ACC112 (cell line): ENCODE data around the gene SLC12A7.

Experiments
- H2AFZ ChIP-seq: fragments of 200-600 bp; sonication (generic); one replicate; pipeline ENCODE4 v1.6.0; 2017; ENCODE audit warnings: antibody characterized with exemption, low read length; ENCODE audit not compliant: unreplicated experiment
- H3K27ac ChIP-seq: fragments of 200-600 bp; sonication (generic); 2 replicates; pipeline ENCODE4 v1.5.1; 2014; ENCODE audit warnings: low read depth, mild to moderate bottlenecking, antibody characterized with exemption, low read length, moderate library complexity
- H3K27me3 ChIP-seq: fragments of 200-600 bp; sonication (generic); 2 replicates; pipeline ENCODE4 v1.6.1; 2014; ENCODE audit warnings: mild to moderate bottlenecking, antibody characterized with exemption, low read length, moderate library complexity, mixed read lengths; ENCODE audit not compliant: insufficient read depth
- H3K36me3 ChIP-seq: fragments of 200-600 bp; sonication (generic); 2 replicates; pipeline ENCODE4 v1.6.1; 2016; ENCODE audit warnings: mild to moderate bottlenecking, antibody characterized with exemption, low read length, moderate library complexity, mixed read lengths; ENCODE audit not compliant: insufficient read depth
- H3K4me1 ChIP-seq: fragments of 200-600 bp; sonication (generic); one replicate; pipeline ENCODE4 v1.6.1; 2016; ENCODE audit warnings: low read length, mixed read lengths; ENCODE audit not compliant: insufficient read depth, unreplicated experiment, control insufficient read depth
- H3K4me3 ChIP-seq: fragments of 200-600 bp; sonication (generic); 2 replicates; pipeline ENCODE4 v1.5.1; 2014; ENCODE audit warnings: mild to moderate bottlenecking, low read depth, low read length
- H3K79me2 ChIP-seq: fragments of 200-600 bp; sonication (generic); one replicate; pipeline ENCODE4 v1.6.0; 2016; ENCODE audit warnings: low read length; ENCODE audit not compliant: control insufficient read depth, unreplicated experiment, insufficient read depth

Gene SLC12A7

DNA sequence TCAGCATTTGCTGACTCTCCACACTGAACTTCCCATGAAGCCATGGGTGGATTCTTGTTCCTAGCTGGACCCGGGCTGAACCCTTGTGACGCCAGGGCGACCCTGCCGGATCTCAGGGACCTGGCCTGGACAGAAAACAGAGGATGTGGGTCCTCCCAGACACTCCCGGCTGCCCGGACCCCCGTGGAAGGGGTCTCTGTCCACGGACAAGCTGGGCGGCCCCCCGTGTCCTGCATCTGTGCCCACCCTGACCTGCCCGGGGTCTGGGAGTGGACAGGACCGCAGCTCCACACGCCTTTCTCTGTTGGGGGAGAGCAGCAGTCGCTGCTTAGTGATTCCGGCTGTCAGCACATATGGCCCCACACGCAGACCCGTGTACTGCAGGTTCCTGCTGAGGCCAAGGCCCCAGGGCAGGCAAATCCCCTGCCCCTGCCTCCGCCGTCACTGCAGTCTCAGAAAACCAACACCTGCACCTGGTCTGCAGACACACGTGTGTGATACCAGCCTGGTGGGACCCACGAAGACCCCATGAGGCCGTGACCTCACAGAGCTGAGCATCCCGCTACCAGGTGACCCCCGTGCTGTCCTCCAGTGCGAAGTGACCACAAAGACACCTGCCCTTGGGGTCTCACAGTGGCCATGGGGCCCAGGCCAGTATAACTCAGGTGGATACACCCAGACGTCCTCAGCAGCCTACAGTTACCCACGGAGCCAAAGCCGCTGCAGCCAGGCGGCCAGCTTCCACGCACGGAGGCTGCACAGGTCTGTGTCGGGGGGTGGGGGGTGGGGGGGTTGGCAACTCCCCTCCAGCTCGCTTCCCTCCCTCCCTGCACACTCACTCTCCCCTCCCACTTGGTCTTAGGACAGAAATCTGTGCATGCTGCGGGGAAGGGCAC lies 52.6 kb downstream of the SLC12A7 start:
- Histone ChIP-seq H3K4me1 (no peaks in the 10 kb centered on the region), H3K79me2 (no peaks in the 10 kb centered on the region), H3K27ac (no peak overlapping the region), H3K27me3 (no peaks in the 10 kb centered on the region), H3K36me3 (no peaks in the 10 kb centered on the region), H3K4me3 (no peak overlapping the region), H2AFZ (no peak overlapping the region)

DNA sequence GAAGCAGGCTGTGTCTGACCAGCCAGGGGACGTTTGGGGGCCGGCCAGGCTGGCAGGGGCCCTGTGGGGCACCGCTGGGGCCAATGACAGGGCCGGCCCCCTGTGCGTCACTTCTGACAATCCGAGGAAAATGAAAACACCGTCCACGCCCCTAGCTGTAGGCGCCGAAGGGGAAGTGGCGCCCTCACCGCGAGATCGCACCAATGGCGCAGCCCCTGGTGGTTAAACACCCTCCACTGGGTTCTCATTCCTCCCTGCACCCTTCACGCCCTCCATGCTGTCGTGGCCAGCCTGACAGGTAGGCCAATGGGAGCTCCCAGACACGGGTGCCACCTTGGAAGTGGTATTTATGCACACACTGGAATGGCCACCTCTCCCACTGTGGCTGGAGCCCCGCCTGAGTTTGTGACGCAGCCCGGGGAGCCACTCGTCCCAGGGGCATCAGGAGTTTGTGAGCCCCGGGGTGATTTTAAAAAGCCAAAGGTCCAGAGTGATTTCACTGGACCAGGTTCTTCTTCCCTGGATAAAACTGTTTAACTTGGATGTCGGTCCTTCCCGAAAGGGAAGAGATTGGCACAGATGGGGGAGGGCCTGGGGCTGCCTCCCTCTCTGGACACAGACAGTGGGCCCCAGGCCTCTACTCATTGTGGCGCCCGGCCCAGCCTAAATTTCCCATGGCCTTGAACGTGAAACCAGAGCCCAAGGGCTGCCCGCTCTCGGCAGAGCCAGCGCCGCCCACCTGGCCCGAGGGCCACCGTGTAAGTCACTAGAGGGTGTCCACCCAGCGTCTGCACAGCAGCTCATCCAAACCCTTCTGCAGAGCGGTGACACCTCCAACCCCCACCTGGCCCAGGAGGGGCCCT lies 53.5 kb downstream of the SLC12A7 start:
- H3K27me3 ChIP-seq, result no peaks in the 10 kb centered on the region
- no peaks in the 10 kb centered on the region for H3K79me2 ChIP-seq
- H2AFZ ChIP-seq, result no peak overlapping the region
- H3K27ac ChIP-seq, result no peak overlapping the region
- no peaks in the 10 kb centered on the region for H3K36me3 ChIP-seq
- no peaks in the 10 kb centered on the region for H3K4me1 ChIP-seq
- H3K4me3 ChIP-seq, result no peak overlapping the region

DNA sequence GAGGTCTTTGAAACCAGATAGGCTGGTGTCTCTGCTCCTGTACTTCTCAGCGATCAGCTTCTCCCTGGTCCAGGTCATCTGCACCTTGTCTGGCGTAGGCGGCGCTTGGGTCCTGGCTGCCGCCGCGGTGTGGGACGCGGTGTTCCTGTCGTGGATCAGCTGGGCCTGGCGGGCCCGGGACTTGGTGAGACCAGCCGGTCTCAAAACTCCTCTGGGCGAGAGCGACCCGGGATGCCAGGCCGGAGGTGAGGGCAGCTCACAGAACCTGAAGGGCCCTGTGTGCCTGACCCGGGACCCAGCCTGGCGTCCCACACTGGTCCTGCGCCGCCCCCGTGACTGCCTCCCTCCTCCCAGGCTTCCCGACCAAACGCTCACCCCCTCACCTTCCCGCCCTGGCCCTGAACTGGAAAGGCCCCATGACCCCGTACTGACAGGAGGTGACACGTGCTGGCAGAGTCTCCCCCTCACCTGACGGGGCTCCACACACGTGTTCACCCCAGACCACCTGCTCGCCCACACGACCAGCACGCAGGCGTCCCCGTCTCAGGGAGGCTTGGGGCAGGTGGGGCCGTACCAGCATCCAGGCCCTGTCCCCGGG lies 54.3 kb downstream of the SLC12A7 start:
- Histone ChIP-seq H3K4me3 (no peak overlapping the region), H3K4me1 (no peaks in the 10 kb centered on the region), H3K27ac (no peak overlapping the region), H3K27me3 (no peaks in the 10 kb centered on the region), H2AFZ (no peak overlapping the region), H3K79me2 (no peaks in the 10 kb centered on the region), H3K36me3 (no peaks in the 10 kb centered on the region)

DNA sequence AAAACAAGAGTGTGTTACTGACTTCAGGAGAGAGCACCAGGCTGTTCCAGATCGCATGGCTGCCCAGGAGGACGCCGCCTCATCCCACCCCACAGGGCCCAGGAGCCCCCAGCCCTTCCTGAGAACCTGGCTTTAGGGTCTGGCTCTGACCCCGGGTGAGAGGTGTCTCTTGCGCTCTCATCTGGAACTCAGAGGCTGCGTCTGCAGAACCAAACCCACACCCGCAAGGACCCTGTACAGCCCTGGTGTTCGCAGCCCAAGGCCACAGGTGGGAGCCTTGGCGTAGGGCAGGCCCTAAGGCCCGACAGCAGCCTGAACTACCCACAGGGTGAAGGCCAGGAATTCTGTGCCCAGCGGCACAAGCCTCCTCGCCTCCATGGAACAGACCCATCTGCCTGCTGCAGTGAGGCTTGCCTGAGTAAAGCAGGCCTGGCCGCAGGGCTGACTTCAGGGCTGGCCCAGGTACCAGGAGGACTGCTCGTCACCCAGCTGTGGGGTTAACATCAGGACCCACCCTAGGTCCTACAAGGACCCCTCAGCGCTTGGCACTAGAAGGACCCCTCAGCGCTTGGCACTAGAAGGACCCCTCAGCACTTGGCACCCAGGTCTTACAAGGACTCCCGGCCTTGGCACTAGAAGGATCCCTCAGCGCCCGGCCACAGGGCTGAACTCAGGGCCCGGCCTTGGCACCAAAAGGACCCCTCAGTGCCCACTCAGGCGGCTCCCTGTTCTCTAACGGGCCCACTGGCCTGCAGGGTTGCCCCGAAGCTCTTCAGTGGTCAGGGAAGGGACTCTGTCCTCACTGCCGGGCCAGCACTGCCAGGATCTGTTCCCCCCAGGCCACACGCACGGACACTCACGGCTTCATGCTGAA lies 55.0 kb downstream of the SLC12A7 start:
- H3K79me2 ChIP-seq, result no peaks in the 10 kb centered on the region
- no peak overlapping the region for H3K27ac ChIP-seq
- H2AFZ ChIP-seq, result no peak overlapping the region
- no peaks in the 10 kb centered on the region for H3K4me1 ChIP-seq
- H3K36me3 ChIP-seq, result no peaks in the 10 kb centered on the region
- no peaks in the 10 kb centered on the region for H3K27me3 ChIP-seq
- no peak overlapping the region for H3K4me3 ChIP-seq

DNA sequence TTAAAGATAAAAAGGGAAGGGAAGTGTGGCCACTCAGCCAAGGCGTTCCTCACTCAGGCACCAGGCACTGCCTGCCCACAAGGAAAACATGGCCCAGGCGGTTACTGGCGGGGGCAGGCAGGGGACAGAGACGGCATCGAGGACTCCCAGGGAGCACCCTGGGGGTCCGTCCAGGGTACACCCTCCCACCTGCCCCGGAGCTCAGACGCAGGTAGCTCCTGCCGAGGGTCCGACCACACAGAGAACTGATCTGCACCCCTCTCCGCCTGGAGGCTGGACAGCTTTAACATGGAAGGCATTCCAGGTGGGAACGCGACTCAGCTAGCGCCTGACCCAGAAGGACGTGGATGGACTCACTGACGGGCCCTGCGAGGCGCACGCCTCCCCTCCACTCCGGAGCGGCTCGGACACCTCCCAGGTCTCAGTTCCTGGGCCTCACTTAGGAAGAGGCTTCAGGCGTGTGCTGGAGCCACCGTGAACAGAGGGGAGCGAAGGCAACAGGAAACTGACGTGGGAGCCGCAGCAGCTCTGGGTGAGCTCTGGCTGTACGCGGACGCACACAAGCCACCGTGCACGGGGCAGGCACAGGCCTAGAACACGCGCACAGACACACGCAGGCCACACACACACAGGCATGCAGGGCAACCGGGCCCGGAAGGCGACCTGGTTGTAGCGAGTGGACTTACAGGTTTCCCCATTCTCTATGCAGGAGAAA lies 55.8 kb downstream of the SLC12A7 start:
- no peaks in the 10 kb centered on the region for H3K36me3 ChIP-seq
- H3K4me3 ChIP-seq, result no peak overlapping the region
- no peaks in the 10 kb centered on the region for H3K27me3 ChIP-seq
- H3K79me2 ChIP-seq, result no peaks in the 10 kb centered on the region
- H3K27ac ChIP-seq, result no peak overlapping the region
- no peak overlapping the region for H2AFZ ChIP-seq
- no peaks in the 10 kb centered on the region for H3K4me1 ChIP-seq

DNA sequence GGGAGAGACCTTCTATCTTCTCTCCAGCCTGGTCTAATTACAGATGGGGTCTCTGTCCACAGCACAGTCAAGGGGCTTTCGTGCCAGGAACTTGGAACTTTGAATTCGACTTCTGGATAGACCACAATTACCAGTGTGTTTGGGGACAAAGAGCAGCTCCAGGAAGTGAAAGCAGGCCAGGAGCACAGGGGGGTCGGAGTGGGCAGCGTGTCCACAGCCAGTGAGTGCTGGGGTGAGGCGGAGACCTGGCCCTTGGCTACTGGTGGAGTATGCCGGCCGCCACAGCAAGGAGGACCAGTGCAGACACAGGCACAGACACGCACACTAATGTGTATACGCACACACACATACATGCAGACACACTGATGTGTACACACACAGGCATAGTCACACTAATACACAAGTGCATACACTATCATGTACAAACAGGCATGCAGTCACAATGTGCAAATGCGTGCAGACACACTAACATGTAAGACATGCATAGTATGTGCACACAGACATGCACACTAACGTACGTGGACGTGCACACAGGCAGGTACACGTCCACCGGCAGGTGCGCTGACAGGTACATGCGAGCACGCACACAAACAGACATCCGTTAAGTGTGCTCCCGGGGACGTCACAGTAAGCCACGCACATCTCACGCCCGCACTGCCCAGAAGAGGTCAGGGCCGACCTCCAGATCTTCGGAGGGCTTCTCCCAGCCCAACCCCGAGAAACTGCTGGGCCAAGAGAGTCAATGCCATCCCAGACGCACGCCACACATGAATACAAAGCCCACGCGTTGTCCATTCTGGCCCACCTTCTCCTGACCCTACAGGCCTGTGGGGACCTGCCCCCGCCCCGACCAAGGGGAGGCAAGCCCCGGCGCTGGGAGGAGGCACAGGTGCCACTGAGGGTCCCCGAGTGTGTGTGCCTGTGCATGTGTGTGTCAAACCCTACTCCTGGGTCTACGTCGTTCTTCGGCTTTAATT lies 56.8 kb downstream of the SLC12A7 start:
- Histone ChIP-seq H3K27ac (no peak overlapping the region), H3K36me3 (no peaks in the 10 kb centered on the region), H3K4me1 (no peaks in the 10 kb centered on the region)

DNA sequence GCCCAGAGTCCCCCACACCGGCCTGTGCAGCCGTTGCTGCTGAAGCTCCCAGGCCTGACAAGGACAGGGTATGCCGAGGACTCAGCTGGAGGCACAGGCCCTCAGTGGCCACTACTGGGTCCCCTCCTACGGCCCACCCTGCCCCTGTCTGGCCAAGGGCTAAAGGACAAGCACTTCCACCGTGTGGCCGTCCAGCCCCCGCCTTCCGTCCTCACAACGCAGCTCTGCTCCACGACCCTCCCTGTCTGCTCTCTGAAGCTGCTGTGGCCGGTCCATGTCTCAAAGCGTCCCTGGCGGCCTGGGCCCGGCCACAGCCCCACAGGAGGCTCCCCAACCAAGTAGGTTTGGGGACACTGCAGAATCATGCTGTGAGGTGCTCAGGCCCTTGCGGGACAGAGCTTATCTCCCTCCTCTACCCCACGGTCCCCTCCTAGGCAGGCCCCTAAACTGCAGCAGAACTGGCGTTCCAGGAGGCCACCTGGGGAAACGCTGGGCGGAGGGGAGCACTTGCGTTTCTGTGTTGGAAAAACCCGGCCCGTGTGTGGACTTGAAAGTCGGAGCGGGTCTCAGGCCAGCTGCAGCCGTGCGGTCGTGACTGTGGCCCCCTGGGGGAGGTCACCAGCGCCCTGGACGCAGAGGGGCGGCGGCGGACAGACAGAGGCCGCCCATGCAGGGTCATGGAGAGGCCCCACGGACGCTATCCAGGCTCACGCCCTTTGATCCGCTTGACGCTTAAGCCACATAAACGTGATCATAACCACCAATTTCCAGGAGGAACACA lies 57.7 kb downstream of the SLC12A7 start:
- H3K27me3 ChIP-seq, result no peaks in the 10 kb centered on the region
- no peak overlapping the region for H3K27ac ChIP-seq
- no peaks in the 10 kb centered on the region for H3K36me3 ChIP-seq
- no peak overlapping the region for H3K4me3 ChIP-seq
- no peaks in the 10 kb centered on the region for H3K4me1 ChIP-seq
- H2AFZ ChIP-seq, result no peak overlapping the region
- H3K79me2 ChIP-seq, result no peaks in the 10 kb centered on the region

More for the DNA sequence above, 56.8 kb downstream of the SLC12A7 start:
- Histone ChIP-seq H3K27me3 (no peaks in the 10 kb centered on the region), H3K4me3 (no peak overlapping the region), H2AFZ (no peak overlapping the region), H3K79me2 (no peaks in the 10 kb centered on the region)

DNA sequence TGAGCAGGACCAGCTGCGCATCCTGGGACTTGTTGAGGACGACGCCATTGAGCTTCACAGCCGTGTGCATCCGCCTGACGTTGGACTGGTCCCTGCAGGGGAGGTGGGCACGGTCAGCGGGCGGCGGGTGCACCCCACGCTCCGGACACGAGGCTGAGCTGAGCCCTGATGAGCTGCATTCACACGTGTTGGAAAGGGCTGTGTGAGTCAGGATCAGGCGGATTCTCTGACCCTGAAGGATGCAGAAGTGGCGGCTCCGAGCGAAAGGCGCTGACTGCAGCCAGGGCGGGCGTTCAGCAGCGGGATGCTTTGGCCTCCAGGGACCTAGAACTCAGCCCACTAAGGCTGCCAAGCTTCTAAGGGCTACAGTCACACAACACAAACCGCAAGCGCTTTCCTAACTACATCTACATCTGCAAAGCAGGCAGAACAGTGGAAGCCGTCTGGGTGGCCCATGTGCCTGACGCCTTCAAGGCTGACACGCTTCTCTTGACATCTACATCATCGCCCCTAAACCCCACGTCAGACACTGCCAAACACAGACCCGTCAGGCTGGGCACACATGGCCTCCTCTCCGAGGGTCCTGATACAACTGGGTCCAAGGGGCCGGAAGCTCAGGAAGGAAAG lies 58.4 kb downstream of the SLC12A7 start:
- no peaks in the 10 kb centered on the region for H3K36me3 ChIP-seq
- no peak overlapping the region for H2AFZ ChIP-seq
- no peaks in the 10 kb centered on the region for H3K4me1 ChIP-seq
- no peaks in the 10 kb centered on the region for H3K27me3 ChIP-seq
- no peak overlapping the region for H3K4me3 ChIP-seq
- no peaks in the 10 kb centered on the region for H3K79me2 ChIP-seq
- H3K27ac ChIP-seq, result no peak overlapping the region
